NCI-H2081 (cell line): ENCODE data around the gene PIK3C3.

Experiments used
- DNase-seq, 2 experiments: peaks; one replicate each; lab custom pipeline; 2025; lab: John Stamatoyannopoulos, UW

Gene PIK3C3

GRCh38 chr18:41954827-41955613 is at the start of gene PIK3C3:
Gene PIK3C3 (plus strand): TSS chr18:41955234. CDS start chr18:41955292, 58 bp downstream.
- DNase-seq: peak; percentile 94 to 97

DNA sequence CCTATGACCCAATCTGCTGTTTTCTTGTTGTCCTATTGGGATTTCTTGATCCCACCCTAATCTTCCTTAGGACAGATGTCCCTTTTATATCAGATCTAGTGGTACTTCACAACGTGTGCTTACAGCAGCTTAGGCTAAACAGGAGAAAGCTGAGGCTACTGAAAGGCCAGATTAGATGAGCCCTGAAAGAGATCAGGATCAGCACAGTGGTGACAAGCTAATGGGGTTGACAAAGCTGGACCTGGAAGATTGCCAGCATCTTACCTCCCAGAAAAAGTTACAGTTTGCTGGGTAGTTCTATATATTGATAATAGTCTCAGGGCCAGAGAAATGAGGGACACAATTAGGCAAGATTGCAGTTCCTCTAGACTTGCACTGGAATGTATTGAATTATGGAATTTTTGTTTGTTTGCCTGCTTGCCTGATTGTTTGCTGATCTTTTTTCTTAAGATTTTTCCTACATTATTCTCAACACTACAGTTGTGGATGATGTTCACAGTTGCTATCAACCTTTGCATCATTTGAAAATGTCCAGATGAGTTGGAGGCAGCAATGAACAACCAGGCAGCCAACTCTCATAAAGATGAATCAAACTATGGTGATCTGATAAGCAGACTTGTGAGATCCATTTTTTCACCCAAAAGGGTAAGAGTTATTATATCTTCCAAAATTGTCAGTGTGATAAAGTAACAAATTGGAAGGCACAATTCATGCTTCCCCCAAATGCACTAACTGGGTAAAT is 49.1 kb upstream of the PIK3C3 start:
- DNase-seq: no peak

GRCh38 chr18:41906528-41907146 is 48.4 kb upstream of the PIK3C3 start:
- peak; percentile 50 to 56 for DNase-seq

DNA sequence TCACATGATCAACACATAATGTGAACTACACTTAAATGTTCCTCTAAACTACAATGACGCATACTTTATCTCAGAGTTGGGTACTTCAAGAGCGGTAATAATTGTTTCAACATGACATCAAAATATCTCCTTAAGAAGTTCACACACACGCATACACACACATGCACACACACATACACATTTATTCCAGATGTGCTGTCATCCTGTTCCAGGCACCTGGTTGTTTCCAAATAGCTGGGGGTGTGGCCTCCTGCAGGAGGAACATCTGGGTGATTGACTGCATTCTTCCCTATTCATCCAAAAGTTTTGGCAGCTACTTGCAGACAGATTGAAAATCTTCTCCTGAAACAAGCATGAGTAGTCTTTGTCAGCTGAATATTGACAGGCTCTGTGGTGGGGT is 37.9 kb upstream of the PIK3C3 start:
- DNase-seq: no peak

DNA sequence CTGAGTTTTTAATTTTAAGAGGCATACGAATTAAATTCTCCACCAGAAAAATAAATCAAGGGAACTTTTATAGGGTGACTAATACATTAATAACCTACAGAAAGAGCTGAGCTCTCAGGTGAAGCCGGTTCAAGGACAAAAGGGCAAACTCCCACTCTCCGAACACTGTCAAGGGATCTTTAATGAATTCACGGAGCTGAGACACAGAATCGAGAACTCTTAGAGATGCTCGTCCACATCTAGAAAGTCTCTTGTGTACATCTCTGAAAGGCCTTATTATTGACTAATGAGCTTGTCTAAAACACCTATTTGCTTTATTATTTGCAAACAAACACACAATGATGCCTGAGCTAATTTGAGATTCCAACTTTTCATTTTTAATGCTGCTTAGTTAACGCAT is 33.3 kb upstream of the PIK3C3 start:
- DNase-seq: no peak

GRCh38 chr18:41922176-41922575 is 32.9 kb upstream of the PIK3C3 start:
- no peak for DNase-seq

GRCh38 chr18:41922841-41923240 is 32.2 kb upstream of the PIK3C3 start:
- peak in 1 of 2 experiments; percentile 20 for DNase-seq

- DNase-seq: no peak
Observed at GRCh38 chr18:41923446-41923845, 31.6 kb upstream of the PIK3C3 start.

DNA sequence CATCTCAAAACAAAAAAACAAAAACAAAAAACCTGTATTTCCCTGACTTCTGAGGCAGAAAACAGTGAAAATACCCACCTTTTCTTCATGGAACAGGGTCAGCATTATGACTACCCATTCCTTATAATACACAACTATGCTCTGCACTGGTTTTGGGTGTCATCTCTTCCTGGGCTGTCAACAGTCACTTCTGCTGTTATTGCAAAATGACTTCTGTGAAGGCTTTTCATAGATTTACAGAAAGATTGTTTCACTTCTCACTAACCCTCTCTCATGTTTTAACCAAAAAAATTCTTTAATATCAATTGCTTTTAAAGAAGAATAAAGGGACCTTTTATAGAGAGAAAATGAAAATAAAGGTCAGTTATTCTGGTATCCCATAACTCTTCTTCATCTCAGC is 26.5 kb upstream of the PIK3C3 start:
- no peak for DNase-seq

DNA sequence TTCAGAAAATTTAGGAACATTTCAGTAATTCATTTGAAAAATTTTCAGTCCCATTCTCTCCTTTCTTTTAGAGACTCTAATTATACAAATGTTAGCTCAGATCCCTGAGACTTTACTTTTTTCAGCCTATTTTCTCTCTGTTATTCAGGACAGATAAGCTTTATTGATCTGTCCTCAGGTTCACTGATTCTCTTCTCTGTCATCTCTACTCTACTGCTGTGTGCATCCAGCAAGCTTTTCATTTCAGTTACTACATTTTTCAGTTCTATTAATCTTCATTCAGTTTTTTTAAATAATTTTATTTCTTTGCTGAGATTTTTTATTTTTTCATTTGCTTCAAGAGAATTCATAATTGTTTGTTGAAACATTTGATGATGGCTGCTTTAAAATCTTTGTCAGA is 22.1 kb upstream of the PIK3C3 start:
- DNase-seq: no peak

DNA sequence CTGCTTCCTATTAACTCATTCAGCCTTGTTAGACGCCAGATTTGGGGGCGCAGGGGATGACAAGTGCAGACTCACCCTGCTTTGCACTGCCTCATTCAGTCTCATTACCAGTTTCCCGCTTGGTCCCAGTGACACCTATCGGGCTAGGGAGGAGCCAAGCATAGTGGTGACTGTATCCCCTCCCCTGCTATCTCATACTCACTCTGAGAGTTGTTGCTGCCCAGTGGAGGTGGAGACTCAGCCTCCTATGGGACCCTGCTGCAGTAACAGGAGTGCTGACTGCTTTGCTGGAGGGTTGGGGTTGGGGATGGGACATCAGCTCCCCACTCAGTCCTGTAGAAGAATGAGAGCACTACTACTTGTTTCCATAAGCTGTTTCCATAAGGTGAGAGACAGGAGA is 21.3 kb upstream of the PIK3C3 start:
- DNase-seq: no peak

DNA sequence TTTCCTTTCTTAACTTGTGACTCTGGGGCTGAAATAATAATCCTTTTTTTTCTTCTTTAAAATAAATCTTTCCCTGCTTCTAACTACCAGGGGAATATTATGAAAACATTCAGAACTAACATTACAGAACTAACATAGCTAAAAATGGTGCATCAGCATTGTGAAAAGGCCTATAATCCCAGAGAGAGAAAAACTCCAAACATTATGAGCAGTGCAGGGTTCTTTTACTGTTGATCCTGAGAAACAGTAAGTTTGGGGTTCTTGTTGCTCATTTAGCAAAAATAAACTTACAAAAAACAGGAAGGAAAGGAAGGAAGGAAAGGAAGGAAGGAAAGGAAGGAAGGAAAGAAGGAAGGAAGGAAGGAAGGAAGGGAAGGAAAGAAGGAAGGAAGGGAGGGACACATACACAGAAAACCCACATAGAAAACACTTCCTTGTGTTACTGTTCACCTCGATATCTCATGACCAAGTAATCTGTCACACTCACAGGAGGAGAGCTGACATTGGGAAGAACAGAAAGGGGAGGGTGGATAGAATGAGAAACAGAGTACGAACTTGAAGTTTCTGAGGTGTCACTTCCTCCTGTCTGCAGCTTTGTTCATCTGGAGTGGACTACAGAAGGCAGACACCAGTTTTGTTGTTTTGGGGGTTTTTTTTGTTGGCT is 18.4 kb upstream of the PIK3C3 start:
- no peak for DNase-seq

GRCh38 chr18:41938445-41938844 is 16.6 kb upstream of the PIK3C3 start:
- no peak for DNase-seq

DNA sequence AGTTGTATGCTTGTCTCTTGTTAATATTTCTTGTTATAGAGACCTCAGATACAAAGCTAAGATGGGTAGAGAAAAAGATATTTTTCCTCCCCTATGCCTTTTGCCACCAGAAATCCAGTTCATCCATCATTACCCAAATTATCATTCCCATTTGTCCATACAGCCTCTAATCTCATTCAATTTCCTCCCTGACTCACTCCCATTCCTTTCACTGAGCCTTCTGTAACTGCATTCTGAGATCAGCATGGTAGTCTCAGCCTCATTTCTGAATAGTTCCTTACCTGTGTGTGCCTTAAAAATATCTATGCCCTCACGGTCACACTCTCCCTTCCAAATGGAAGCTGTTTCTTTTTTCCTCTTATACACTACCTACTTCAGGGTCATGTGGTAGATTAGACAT is 15.7 kb upstream of the PIK3C3 start:
- DNase-seq: no peak

DNA sequence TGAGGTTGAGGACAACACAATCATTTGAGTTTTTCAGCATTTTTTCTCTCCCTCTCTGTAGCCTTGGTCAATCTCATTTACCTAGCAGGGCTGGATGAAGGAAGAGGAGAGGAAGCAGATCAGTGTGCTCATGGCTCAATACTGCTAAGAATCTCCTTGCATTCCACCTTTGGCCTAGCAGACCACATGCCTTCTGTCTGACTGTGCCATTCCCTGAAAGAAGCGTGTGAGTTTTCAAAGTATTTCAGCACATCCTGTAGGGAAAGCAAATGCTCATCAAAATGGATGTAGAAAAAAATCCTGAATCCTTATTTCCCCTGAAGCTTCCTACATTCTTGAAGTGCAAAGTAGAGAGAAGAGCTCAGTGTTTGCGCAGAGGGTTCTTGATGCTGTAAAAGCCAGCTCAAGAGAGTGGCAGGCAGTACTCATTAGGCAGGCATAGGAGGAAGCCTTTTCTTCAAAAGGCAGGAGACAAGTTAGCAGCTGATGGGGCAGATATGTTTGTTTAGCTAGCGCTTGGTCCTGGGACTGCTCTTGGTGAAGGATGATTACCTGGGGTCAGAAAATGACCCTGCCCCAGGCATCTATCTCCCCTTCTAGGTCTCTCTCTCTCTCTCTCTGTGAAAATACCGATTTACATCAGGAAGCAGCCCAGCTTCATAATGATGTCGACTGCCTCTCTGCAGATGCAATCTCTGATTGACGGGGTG is 14.4 kb upstream of the PIK3C3 start:
- no peak for DNase-seq

GRCh38 chr18:41942254-41942653 is 12.8 kb upstream of the PIK3C3 start:
- DNase-seq: no peak

- no peak for DNase-seq
Observed at GRCh38 chr18:41948544-41949110, 6.4 kb upstream of the PIK3C3 start.

GRCh38 chr18:41949206-41949920 is 5.7 kb upstream of the PIK3C3 start:
- no peak for DNase-seq

- peak in 1 of 2 experiments; percentile 20 for DNase-seq
Observed at GRCh38 chr18:41955688-41956087, 654 bp downstream of the PIK3C3 start.

DNA sequence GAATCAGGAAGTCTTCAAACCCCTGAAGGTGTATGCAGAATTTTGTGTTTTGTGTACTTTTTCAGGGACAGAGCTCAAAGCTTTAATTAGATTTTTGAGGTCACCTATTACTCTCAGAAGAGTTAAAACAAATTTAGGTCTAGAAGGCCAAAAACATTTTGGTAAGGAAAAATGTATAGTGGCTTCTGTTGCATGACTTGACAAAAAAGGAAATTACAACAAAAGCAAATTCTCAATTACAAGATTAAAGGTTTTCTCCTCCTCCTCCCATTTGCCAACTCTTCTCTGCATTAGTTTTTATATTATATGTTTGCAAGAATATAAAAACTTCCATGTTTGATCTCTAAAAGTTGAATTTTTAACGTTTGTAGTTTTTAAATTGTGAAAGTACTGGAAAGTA is 4.0 kb downstream of the PIK3C3 start:
- no peak for DNase-seq
